ENCODE measurements around the gene CCR6.

- TF ChIP-seq POLR2A (IDR thresholded peaks at IDR 0.05) (no peak), CTCF (IDR thresholded peaks at IDR 0.05) (no peak)
Observed at GRCh38 chr6:167094820-167095637, 27.9 kb upstream of the CCR6 start.
